KOPT-K1 (cell line): ENCODE measurements around the gene TOPAZ1.

Source experiments
- H3K27ac ChIP-seq: fragments of 200-600 bp; sonication (generic); 2 replicates; pipeline ENCODE4 v1.5.1; 2016; ENCODE audit warnings: antibody characterized with exemption, mild to moderate bottlenecking, low read depth, low read length; ENCODE audit not compliant: poor library complexity, severe bottlenecking
- H3K36me3 ChIP-seq: fragments of 200-600 bp; sonication (generic); 2 replicates; pipeline ENCODE4 v1.5.1; 2017; ENCODE audit warnings: antibody characterized with exemption, mild to moderate bottlenecking, low read length, moderate library complexity; ENCODE audit not compliant: insufficient read depth
- H3K9me3 ChIP-seq: fragments of 200-600 bp; sonication (generic); 2 replicates; pipeline ENCODE4 v1.5.1; 2017; ENCODE audit warnings: antibody characterized with exemption, low read length, mild to moderate bottlenecking; ENCODE audit not compliant: insufficient read depth, poor library complexity, severe bottlenecking

TOPAZ1 gene

DNA sequence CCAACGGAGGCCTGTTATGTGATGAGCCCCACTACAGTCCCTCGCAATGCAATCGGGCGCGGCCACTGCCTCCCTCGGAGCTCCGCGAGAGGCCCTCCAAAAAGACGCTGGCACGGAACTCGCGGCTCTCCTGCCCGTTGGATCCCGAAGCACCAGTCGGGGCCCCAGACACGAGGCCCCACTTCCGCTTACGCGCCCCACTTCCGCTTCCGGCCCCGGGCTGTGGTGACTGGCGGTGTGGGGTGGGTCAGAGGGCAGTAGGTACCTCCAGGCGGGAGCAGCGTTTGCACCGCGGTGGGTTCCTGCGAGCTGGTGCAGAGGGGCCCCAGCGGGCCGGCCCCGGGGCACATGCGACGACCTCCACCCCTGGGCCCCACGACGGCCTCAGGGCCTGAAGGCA lies at the start of gene TOPAZ1:
Gene TOPAZ1 (plus strand): TSS at position 181 of the 400 bp plus-strand sequence. CDS start 168 bp downstream, at position 349.
- H3K36me3 ChIP-seq = no peaks in the 10 kb centered on the region
- no peaks in the 10 kb centered on the region for H3K9me3 ChIP-seq
- H3K27ac ChIP-seq = no peak within 1 kb of the TSS

DNA sequence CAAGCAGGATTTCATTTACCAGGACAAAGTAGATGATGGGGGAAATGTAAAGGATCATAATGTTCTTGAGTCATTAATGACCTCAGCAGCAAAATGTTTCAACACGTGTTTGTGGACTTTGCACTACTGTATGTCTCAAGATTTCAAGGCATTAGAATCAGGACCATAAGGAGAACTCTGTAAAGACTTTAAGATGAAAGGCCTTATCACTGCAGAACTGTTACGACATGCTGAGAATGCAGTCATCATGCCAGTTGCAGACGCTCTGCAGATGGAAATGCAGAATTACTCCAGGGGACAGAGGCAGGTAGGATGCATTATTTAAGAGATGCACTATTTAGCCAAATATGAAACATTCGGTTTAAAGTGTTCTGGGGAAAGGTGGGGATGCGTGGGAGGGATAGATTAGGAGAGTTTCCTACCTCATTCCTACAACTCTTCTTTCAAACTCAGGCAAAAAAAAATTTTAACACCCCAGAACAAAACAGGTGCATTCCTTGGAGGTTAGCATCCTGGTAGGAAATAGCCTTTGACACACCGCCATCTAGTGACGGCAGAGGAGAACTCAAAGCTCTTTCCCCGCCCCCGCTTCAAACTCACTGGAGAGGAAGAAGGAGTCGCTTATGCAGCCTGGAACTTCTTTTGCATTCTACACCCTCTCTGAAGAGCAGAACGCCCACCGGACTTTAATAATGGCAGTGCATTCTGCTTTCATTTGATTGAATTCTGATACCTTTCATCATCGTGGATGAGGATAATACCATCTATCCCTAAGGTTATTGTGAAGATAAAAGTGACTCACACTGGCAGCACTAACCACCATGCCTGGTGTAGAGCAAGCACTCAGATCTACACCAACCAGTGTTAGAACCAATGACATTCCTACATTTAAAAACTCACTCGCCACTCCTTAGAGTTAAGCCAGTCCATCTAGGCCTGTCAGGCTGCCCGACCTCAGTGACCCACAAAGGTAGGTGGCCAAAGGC lies 43.1 kb upstream of the TOPAZ1 start:
- Histone ChIP-seq H3K36me3 (no peaks in the 10 kb centered on the region), H3K9me3 (no peaks in the 10 kb centered on the region)

DNA sequence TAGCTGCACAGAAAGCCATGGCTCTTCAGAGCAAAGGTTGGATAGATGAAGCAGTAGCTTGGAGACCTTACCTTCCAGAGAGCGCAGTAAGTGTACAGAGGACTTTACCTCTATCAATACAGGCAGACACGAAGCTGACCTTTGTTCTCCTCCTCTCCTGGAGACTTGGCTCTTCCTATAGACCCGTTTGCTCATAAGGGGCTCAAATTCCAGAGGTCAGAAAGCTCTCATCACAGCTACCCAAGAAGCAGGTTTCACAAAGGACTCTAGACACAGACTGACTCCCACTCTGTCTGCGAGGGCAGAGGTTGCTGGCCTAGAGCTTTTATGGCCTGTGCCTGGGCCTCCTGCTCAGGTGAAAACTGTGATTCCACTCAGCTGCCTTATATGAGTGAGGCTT lies 35.4 kb upstream of the TOPAZ1 start:
- H3K27ac ChIP-seq = no peak overlapping the region
- no peaks in the 10 kb centered on the region for H3K36me3 ChIP-seq
- H3K9me3 ChIP-seq = no peaks in the 10 kb centered on the region

More for the DNA sequence above, 43.1 kb upstream of the TOPAZ1 start:
- no peak overlapping the region for H3K27ac ChIP-seq

DNA sequence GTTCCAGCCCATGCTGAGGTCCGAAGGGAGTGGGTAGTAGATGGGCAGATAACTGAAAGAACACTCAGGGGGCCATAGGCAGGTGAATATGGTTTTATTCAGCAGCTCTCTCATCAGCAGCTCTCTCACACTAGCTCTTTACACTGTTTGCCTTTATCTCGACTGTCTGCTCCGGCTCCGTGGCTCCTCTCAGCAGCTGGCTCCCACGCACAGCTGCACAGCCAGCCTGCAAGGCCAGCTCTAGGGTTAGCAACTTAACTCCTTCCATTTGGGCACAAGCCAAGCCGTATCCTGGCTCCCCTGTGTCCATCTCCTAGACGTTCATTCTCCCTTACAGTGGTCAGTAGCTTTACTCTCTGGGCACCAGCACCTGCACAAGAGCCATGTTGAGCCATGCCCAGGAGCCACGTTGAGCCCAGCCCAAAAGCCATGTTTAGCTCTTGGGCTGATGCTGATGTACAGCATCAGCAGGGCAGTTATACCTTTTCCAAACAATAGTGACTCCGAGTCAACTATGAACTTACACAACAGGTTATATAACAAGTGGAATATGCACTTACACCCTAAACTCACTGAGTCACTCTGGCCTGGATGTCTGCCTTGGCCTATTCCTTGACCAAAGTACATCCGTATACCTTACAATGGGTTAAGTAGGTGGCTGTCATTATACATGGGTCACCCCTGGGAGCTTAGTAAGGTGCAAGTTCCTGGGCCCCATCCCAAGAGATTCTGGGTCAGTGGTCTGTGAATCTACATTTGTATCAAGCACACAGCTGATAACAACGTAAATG lies 34.6 kb upstream of the TOPAZ1 start:
- Histone ChIP-seq H3K36me3 (no peaks in the 10 kb centered on the region), H3K27ac (no peak overlapping the region), H3K9me3 (no peaks in the 10 kb centered on the region)

DNA sequence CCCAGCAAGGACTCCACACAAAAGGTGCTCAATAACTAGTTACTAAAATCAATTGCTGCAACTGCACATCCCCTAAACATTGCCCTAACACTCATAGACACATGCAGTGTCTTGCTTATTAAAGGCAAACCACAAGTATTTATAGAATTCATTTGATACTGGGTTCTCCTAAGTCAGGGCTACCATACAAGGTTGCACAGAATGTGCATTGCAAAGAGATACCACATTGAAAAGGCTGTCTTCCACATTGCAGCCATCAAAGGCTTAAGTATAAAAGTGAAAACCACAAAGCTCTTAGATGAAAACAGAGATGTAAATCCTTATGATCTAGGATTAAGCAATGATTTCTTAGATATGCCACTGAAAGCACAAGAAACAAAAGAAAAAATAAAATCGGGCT lies 33.6 kb upstream of the TOPAZ1 start:
- Histone ChIP-seq H3K36me3 (no peaks in the 10 kb centered on the region), H3K27ac (no peak overlapping the region), H3K9me3 (no peaks in the 10 kb centered on the region)

DNA sequence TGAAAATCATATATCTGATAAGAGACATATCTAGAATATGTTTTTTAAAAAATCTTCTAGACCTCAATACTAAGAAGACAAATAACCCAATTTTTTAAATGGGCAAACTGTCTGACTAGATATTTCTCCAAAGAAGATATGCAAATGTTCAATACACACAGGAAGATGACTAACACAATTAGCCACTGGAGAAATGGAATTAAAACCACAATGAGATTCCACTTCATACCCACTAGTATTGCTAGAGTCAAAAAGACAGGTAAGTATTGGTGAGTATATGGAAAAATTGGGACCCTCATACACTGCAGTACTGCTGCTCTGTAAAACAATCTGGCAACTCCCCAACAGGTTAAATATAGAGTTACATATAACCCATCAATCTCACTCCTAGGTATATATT lies 33.1 kb upstream of the TOPAZ1 start:
- no peak overlapping the region for H3K27ac ChIP-seq
- H3K36me3 ChIP-seq = no peaks in the 10 kb centered on the region
- H3K9me3 ChIP-seq = no peaks in the 10 kb centered on the region

DNA sequence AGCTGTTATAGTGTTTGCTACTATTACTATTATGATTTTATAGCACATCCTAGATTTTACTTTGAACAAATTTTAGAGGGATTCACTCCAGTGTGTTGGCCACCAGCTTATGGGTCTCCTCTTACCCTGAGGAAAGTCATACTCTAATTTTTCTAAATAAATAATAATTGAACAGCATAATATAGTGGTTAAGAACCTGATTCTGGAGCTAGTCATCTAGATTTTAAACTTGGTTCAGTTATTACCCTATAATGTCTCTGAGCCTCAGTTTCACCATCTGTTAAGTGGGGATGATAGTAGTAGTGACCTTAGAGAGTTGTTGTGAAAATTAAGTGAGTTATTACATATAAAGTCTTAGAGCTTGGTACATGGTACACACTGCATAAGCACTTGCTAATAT lies 30.7 kb upstream of the TOPAZ1 start:
- H3K9me3 ChIP-seq = peaks cover 7% of the 10 kb centered on the region

DNA sequence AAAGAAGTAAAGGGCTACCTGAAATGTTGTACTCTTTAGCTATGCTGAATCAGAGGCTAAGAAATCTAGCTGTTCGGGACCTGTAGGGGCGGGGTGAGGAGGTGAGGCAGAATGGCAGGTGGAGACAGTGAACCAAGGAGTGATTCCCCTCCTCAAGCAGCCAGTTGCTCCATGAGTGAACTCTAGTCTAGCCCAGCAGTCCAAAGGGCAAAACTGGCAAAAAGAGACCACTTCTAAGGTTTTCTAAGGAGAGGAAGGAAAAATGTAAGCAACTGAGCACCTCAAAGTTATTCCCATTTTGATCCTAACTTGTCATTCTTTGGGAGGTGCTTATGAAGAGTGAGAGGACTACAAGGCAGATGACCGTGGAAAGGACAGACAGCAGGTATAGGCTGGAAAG lies 19.3 kb upstream of the TOPAZ1 start:
- peaks cover 4% of the 10 kb centered on the region for H3K9me3 ChIP-seq
- H3K36me3 ChIP-seq = no peaks in the 10 kb centered on the region
- no peak overlapping the region for H3K27ac ChIP-seq

More for the DNA sequence above, 30.7 kb upstream of the TOPAZ1 start:
- no peak overlapping the region for H3K27ac ChIP-seq
- H3K36me3 ChIP-seq = no peaks in the 10 kb centered on the region

DNA sequence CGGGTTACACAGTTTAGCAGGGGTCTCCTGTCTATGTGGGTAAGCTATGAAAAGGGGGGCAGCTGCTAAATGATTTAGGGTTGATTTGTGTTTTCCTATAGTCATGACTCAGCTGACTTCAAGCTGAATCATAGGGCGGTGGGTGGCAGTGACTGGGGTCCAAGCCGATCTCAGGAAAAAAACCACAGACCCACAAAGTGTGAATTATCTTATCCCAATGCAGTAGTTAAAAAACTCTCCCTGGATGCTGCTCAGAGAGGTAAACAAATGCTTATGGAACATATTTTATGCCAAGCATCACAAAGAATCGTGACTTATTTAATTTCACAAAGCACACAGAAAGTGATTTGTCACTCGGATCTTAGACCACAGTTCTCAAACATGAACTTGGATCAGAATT lies 18.4 kb upstream of the TOPAZ1 start:
- no peaks in the 10 kb centered on the region for H3K36me3 ChIP-seq
- peaks cover 4% of the 10 kb centered on the region for H3K9me3 ChIP-seq
- no peak overlapping the region for H3K27ac ChIP-seq

DNA sequence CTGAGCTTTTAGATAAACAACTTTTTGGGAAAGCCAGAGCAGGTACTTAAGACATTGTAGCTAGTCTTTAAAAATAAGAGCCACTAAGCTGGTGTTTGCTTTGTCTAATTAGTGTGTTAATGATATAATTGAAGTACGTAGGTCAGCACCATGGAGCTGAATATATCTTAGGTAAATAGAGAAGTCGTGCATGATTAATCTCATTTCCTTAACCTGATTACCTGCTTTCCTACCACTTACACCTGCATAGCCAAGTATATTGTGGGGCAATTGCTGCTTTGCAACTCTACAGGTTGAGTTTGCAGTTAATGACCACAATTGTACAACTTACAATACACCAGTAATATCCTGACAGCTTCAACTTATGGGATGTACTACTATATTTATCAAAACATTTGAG lies 17.6 kb upstream of the TOPAZ1 start:
- no peak overlapping the region for H3K27ac ChIP-seq
- no peaks in the 10 kb centered on the region for H3K36me3 ChIP-seq
- H3K9me3 ChIP-seq = peaks cover 4% of the 10 kb centered on the region

DNA sequence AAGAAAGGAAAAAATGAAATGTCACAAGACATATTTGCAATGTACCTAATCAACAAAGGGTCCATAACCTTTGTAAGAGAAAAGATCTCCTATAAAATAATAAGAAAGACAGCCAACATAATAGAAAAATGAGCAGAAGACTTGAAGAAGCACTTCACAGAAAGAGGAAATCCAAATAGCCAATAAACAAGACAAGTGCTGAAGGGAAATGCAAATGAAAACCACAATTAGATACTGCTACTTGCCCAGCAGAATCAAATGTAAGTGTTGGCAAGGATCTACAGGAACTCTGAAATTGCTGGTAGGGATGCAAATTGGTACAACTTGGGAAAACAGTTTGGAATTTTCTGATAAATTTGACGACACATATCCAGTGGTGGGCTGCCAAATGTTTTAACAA lies 15.1 kb upstream of the TOPAZ1 start:
- Histone ChIP-seq H3K9me3 (peaks cover 4% of the 10 kb centered on the region), H3K36me3 (no peaks in the 10 kb centered on the region), H3K27ac (no peak overlapping the region)

DNA sequence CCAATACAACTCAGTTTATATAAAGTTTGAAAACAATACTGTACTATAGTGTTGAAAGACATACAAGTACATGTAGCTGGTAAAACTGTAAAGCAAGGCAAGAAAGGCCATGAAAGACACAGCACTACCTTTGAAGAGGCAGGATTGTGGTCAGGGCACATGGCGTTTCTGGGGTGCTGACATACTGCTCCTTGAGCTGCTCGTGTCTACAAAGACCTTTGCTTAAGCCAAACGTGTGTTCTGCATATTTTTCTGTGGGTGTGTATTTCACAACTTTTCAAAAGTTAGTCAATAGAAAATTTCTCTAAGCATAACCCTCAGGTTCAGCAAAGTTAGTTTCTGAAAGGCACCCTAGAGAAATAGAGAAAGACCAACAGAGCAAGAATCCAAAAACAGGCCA lies 14.1 kb upstream of the TOPAZ1 start:
- Histone ChIP-seq H3K9me3 (peaks cover 4% of the 10 kb centered on the region), H3K27ac (no peak overlapping the region), H3K36me3 (no peaks in the 10 kb centered on the region)

DNA sequence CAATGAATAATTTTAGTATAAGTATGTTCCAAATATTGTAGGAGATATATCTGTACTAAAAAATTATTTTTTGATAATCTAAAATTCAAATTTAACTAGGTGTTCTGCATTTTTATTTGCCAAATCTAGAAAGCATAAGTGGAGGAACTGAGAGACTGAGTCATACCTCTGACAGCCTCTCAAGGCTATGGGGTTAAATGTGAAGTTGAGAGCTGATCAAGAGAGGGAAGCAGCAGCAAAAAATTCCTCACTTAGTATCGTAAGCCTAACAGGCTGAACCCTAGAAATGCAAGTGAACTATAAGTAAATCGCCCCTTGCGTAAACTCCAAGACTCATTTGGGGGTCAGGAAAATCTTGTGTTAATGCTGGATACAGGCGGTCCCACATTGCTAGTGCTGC lies 12.8 kb upstream of the TOPAZ1 start:
- Histone ChIP-seq H3K9me3 (peaks cover 4% of the 10 kb centered on the region), H3K36me3 (no peaks in the 10 kb centered on the region), H3K27ac (no peak overlapping the region)

DNA sequence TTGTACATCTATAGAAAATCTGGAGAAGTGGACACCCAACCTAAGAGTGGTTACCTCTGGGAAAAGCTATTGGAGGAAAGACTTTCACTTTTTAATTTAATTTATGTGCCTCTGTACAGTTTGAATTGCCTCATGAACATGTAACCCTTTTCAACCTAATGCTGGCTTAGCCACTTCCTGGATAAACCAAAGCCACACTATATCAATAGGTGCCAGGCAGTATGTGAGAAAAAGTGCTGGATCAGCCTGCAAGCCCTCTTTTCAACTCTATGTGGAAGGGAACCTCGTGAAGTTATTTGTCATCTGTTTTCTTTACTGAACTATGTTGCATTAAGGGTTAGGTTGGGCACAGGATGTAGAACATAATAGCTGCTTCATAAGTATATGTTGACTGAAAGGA lies 9.3 kb upstream of the TOPAZ1 start:
- no peaks in the 10 kb centered on the region for H3K36me3 ChIP-seq
- H3K27ac ChIP-seq = no peak overlapping the region
- no peaks in the 10 kb centered on the region for H3K9me3 ChIP-seq

DNA sequence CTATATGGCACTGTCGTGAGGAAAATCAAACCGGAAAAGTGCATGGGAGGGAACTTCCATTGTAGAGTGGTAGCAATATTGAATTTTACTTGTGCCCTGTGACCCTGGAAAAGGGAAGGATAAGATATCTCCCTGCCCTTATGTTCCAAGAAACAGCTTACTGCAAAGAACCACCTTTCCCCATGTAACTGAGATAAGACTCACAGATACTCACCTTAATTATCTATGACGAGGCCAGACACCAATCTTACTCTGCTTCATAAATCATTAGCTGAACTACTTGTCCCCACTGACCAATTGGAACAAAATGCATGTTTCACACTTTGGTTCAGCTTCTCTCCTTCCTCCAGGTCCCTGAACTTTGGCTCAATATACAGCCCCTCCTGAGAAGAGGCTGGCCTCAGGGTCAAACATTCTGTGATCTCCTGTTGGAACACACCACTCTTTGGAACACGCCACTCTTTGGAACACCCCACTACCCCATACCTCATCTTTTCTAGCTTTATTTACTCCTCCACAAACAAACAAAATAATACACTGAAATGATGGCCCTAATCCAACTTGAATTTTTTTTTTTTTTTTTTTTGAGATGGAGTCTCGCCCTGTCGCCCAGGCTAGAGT lies 6.9 kb upstream of the TOPAZ1 start:
- H3K27ac ChIP-seq = no peak overlapping the region
- no peaks in the 10 kb centered on the region for H3K36me3 ChIP-seq

More for the DNA sequence above, 6.9 kb upstream of the TOPAZ1 start:
- no peaks in the 10 kb centered on the region for H3K9me3 ChIP-seq
